Prostate gland (tissue), 2 donors: Measurements from ENCODE around the gene CEP19. TPM values are rescaled to one million over a fixed set of nuclear protein-coding genes. Genes with fewer than 3 reads are reported as not detected.

Experiments used
- DNase-seq: peaks from one replicate; pipeline ENCODE4 v3.0.0-alpha.2; 2019; ENCODE audit warnings: low spot score
- H3K27ac ChIP-seq, 2 donors: fragments of 200-600 bp; sonication (generic); 2 replicates each; pipeline ENCODE4 v1.5.1; 2017 to 2019
- H3K27me3 ChIP-seq: fragments of 200-600 bp; sonication (generic); replicated peaks from 2 replicates; pipeline ENCODE4 v1.5.1; 2019; ENCODE audit not compliant: insufficient read depth
- H3K36me3 ChIP-seq, 2 donors: fragments of 200-600 bp; sonication (generic); 1 replicate in 1 of 2; 2 replicates in 1 of 2; pipeline versions ENCODE4 v1.5.1 to v1.8.1; 2017 to 2019
- H3K4me1 ChIP-seq: fragments of 200-600 bp; sonication (generic); replicated peaks from 2 replicates; pipeline ENCODE4 v1.5.1; 2019
- H3K4me3 ChIP-seq, 2 donors: fragments of 200-600 bp; sonication (generic); 2 replicates each; pipeline ENCODE4 v1.5.1; 2017 to 2019
- H3K9me3 ChIP-seq: fragments of 200-600 bp; sonication (generic); 2 replicates; pipeline ENCODE4 v1.5.1; 2017
- CTCF ChIP-seq, 4 experiments: fragments of 200-600 bp in 2 of 4; fragments of 450-650 bp in 2 of 4; sonication (generic) in 2 of 4; IDR thresholded peaks; 1 replicate in 3 of 4; 2 replicates in 1 of 4; pipeline ENCODE4 v1.5.1; 2016 to 2019; ENCODE audit warnings: antibody characterized with exemption in 4 of 4, mild to moderate bottlenecking in 2 of 4, moderate library complexity in 2 of 4
- POLR2A ChIP-seq: fragments of 450-650 bp; IDR thresholded peaks from one replicate; pipeline ENCODE4 v1.6.1; 2016; ENCODE audit warnings: antibody characterized with exemption, mild to moderate bottlenecking
- POLR2AphosphoS5 ChIP-seq: sonication (generic); formaldehyde crosslinking; IDR thresholded peaks from one replicate; pipeline ENCODE4 v1.6.1; 2017; ENCODE audit warnings: antibody characterized with exemption
- WGBS: methylation state at CpG from one replicate; pipeline ENCODE4 v1.1.5; 2018; 5-methylcytosine and 5-hydroxymethylcytosine counted together
- intact Hi-C: fragments of 100-400 bp; cut with DNase I; formaldehyde crosslinking; loops from one replicate; pipeline ENCODE4 v1.14.2; 2022
- small RNA-seq, 2 donors: library from RNA; depleted of rRNA; stranded (forward); fragments of <200 nt; gene quantifications; one replicate each; pipeline ENCODE3, GENCODE V24; 2016
- total RNA-seq, 2 donors: library from RNA; depleted of rRNA; stranded (reverse); fragments of >200 nt; gene quantifications; one replicate each; pipeline ENCODE4 v1.1.0, GENCODE V29; 2016

The CEP19 gene
- total RNA-seq, 2 donors from 2014 or later = 2.2 to 6.3 TPM

- TF ChIP-seq POLR2AphosphoS5 (no peak), CTCF (IDR thresholded peaks at IDR 0.05) (no peak), POLR2A (no peak)
- intact Hi-C loops = no loop called here
- H3K4me1 ChIP-seq = no peaks in the 10 kb centered on the region
- peak; percentile 49 for DNase-seq
- H3K36me3 ChIP-seq = no peaks in the 10 kb centered on the region
- no peak overlapping the region for H3K4me3 ChIP-seq
- H3K27ac ChIP-seq = no peak overlapping the region
- H3K9me3 ChIP-seq = no peaks in the 10 kb centered on the region
- 54% methylated on average over 32 of the region's 32 CpGs for WGBS
- no peaks in the 10 kb centered on the region for H3K27me3 ChIP-seq
Measured at GRCh38 chr3:196660381-196661166, 51.5 kb downstream of the CEP19 start.

GRCh38 chr3:196659901-196660351 lies 52.1 kb downstream of the CEP19 start:
- no peak for TF ChIP-seq POLR2AphosphoS5
- 98% methylated on average over 33 of the region's 35 CpGs for WGBS
- intact Hi-C loops = no loop called here
- Histone ChIP-seq H3K36me3 (no peaks in the 10 kb centered on the region), H3K4me1 (no peaks in the 10 kb centered on the region), H3K4me3 (no peak overlapping the region), H3K27ac (no peak overlapping the region), H3K9me3 (no peaks in the 10 kb centered on the region), H3K27me3 (no peaks in the 10 kb centered on the region)
- no peak for DNase-seq

Small RNA genes within 50 kb of the gene (small RNA-seq; reads per million reads assigned to genes)
- gene RNU4-89P (0 reads per million in 2 donors), gene RNU6-646P (0 reads per million in 2 donors)

Other genes starting within 250 kb of the CEP19 start
- gene RNF168, start 208.5 kb downstream of the CEP19 start, total RNA-seq = 10 to 100 TPM; 17.1 to 30.6 TPM
- gene SMCO1, start 196.9 kb downstream of the CEP19 start, total RNA-seq = not detected
- 10 to 100 TPM in 1 of 2 donors, 1 to 10 TPM in 1; 8.4 to 17.3 TPM for gene WDR53, start 143.7 kb downstream of the CEP19 start, total RNA-seq
- gene FBXO45, start 143.6 kb downstream of the CEP19 start, total RNA-seq = 1 to 10 TPM; 5.7 to 6.1 TPM
- gene NRROS, start 72.6 kb downstream of the CEP19 start, total RNA-seq = 1 to 10 TPM; 2.0 to 5.5 TPM
- gene PIGX, start 127 bp upstream of the CEP19 start, total RNA-seq = 10 to 100 TPM; 32.6 to 60.4 TPM
- gene PAK2, start 27.6 kb upstream of the CEP19 start, total RNA-seq = 10 to 100 TPM; 37.4 to 48.3 TPM
- gene SENP5, start 155.7 kb upstream of the CEP19 start, total RNA-seq = 10 to 100 TPM; 28.3 to 62.9 TPM
- gene NCBP2, start 230.3 kb upstream of the CEP19 start, total RNA-seq = 10 to 100 TPM; 35.4 to 38.2 TPM